ENCODE data around the gene NLRC5.
"Not testable (repeated sequence)": the region's sequence is repeated elsewhere in the genome, so short reads cannot be mapped to it uniquely, and the experiment has no call there.

Gene NLRC5

GRCh38 chr16:57092786-57093411 is 103.5 kb downstream of the NLRC5 start:
- Mint-ChIP-seq H3K36me3 (ENCODE audit: low read depth) (no peaks in the 10 kb centered on the region), H3K27ac (peak overlapping the region; percentile 75), H3K4me1 (ENCODE audit: low read depth) (peaks cover 57% of the 10 kb centered on the region), H3K27me3 (no peaks in the 10 kb centered on the region), H3K4me3 (peak overlapping the region; percentile 74), H3K9me3 (no peaks in the 10 kb centered on the region)
- intact Hi-C loops (cut with micrococcal nuclease) = no loop called here

- no peaks in the 10 kb centered on the region for H3K36me3 Mint-ChIP-seq (ENCODE audit: low read depth)
- no peaks in the 10 kb centered on the region for H3K27me3 Mint-ChIP-seq
- intact Hi-C loops (cut with micrococcal nuclease) = no loop called here
- H3K27ac Mint-ChIP-seq = peak overlapping the region; percentile 75
- H3K9me3 Mint-ChIP-seq = no peaks in the 10 kb centered on the region
- H3K4me3 Mint-ChIP-seq = peak overlapping the region; percentile 74
- peaks cover 67% of the 10 kb centered on the region for H3K4me1 Mint-ChIP-seq (ENCODE audit: low read depth)
Measured at GRCh38 chr16:57093666-57094564, 104.6 kb downstream of the NLRC5 start.

- Mint-ChIP-seq H3K4me3 (no peak overlapping the region), H3K4me1 (ENCODE audit: low read depth) (peaks cover 75% of the 10 kb centered on the region), H3K27ac (no peak overlapping the region), H3K27me3 (no peaks in the 10 kb centered on the region), H3K36me3 (ENCODE audit: low read depth) (no peaks in the 10 kb centered on the region), H3K9me3 (no peaks in the 10 kb centered on the region)
- intact Hi-C loops (cut with micrococcal nuclease) = no loop called here
Measured at GRCh38 chr16:57094911-57095310, 105.6 kb downstream of the NLRC5 start.

GRCh38 chr16:57096192-57096591 is 106.8 kb downstream of the NLRC5 start:
- Mint-ChIP-seq H3K27ac (no peak overlapping the region), H3K9me3 (no peaks in the 10 kb centered on the region), H3K4me3 (no peak overlapping the region), H3K27me3 (no peaks in the 10 kb centered on the region), H3K36me3 (ENCODE audit: low read depth) (no peaks in the 10 kb centered on the region), H3K4me1 (ENCODE audit: low read depth) (peaks cover 72% of the 10 kb centered on the region)
- intact Hi-C loops (cut with micrococcal nuclease) = no loop called here

GRCh38 chr16:57096793-57097192 is 107.4 kb downstream of the NLRC5 start:
- peaks cover 66% of the 10 kb centered on the region for H3K4me1 Mint-ChIP-seq (ENCODE audit: low read depth)
- intact Hi-C loops (cut with micrococcal nuclease) = no loop called here
- H3K27me3 Mint-ChIP-seq = no peaks in the 10 kb centered on the region
- no peaks in the 10 kb centered on the region for H3K36me3 Mint-ChIP-seq (ENCODE audit: low read depth)
- H3K9me3 Mint-ChIP-seq = no peaks in the 10 kb centered on the region
- no peak overlapping the region for H3K4me3 Mint-ChIP-seq
- no peak overlapping the region for H3K27ac Mint-ChIP-seq

- no peaks in the 10 kb centered on the region for H3K9me3 Mint-ChIP-seq
- H3K4me3 Mint-ChIP-seq = no peak overlapping the region
- H3K27ac Mint-ChIP-seq = no peak overlapping the region
- H3K36me3 Mint-ChIP-seq (ENCODE audit: low read depth) = peaks cover 6% of the 10 kb centered on the region
- H3K4me1 Mint-ChIP-seq (ENCODE audit: low read depth) = peaks cover 63% of the 10 kb centered on the region
- H3K27me3 Mint-ChIP-seq = no peaks in the 10 kb centered on the region
- intact Hi-C loops (cut with micrococcal nuclease) = no loop called here
Measured at GRCh38 chr16:57098188-57098841, 109.0 kb downstream of the NLRC5 start.

- H3K27ac Mint-ChIP-seq; H3K4me3 Mint-ChIP-seq; H3K27me3 Mint-ChIP-seq; H3K36me3 Mint-ChIP-seq (ENCODE audit: low read depth); intact Hi-C loops (cut with micrococcal nuclease); H3K9me3 Mint-ChIP-seq: not testable (repeated sequence)
- H3K4me1 Mint-ChIP-seq (ENCODE audit: low read depth) = peaks cover 59% of the 10 kb centered on the region
Measured at GRCh38 chr16:57099965-57100364, 110.6 kb downstream of the NLRC5 start.

- Mint-ChIP-seq H3K4me1 (ENCODE audit: low read depth) (peaks cover 60% of the 10 kb centered on the region), H3K9me3 (no peaks in the 10 kb centered on the region), H3K4me3 (no peak overlapping the region), H3K36me3 (ENCODE audit: low read depth) (peaks cover 7% of the 10 kb centered on the region), H3K27me3 (no peaks in the 10 kb centered on the region), H3K27ac (no peak overlapping the region)
- intact Hi-C loops (cut with micrococcal nuclease) = no loop called here
Measured at GRCh38 chr16:57100445-57100844, 111.1 kb downstream of the NLRC5 start.

- H3K9me3 Mint-ChIP-seq = no peaks in the 10 kb centered on the region
- H3K4me3 Mint-ChIP-seq = no peak overlapping the region
- no peak overlapping the region for H3K27ac Mint-ChIP-seq
- no peaks in the 10 kb centered on the region for H3K27me3 Mint-ChIP-seq
- peaks cover 7% of the 10 kb centered on the region for H3K36me3 Mint-ChIP-seq (ENCODE audit: low read depth)
- peaks cover 58% of the 10 kb centered on the region for H3K4me1 Mint-ChIP-seq (ENCODE audit: low read depth)
- intact Hi-C loops (cut with micrococcal nuclease) = no loop called here
Measured at GRCh38 chr16:57102888-57103851, 113.8 kb downstream of the NLRC5 start.

- H3K36me3 Mint-ChIP-seq (ENCODE audit: low read depth) = peaks cover 7% of the 10 kb centered on the region
- no peak overlapping the region for H3K27ac Mint-ChIP-seq
- no peaks in the 10 kb centered on the region for H3K9me3 Mint-ChIP-seq
- no peak overlapping the region for H3K4me3 Mint-ChIP-seq
- H3K4me1 Mint-ChIP-seq (ENCODE audit: low read depth) = peaks cover 45% of the 10 kb centered on the region
- intact Hi-C loops (cut with micrococcal nuclease) = no loop called here
- H3K27me3 Mint-ChIP-seq = no peaks in the 10 kb centered on the region
Measured at GRCh38 chr16:57104706-57105105, 115.3 kb downstream of the NLRC5 start.

- H3K27ac Mint-ChIP-seq = no peak overlapping the region
- peaks cover 40% of the 10 kb centered on the region for H3K4me1 Mint-ChIP-seq (ENCODE audit: low read depth)
- peaks cover 7% of the 10 kb centered on the region for H3K36me3 Mint-ChIP-seq (ENCODE audit: low read depth)
- H3K27me3 Mint-ChIP-seq = no peaks in the 10 kb centered on the region
- H3K4me3 Mint-ChIP-seq = no peak overlapping the region
- intact Hi-C loops (cut with micrococcal nuclease) = no loop called here
- no peaks in the 10 kb centered on the region for H3K9me3 Mint-ChIP-seq
Measured at GRCh38 chr16:57105184-57105583, 115.8 kb downstream of the NLRC5 start.

GRCh38 chr16:57106767-57107166 is 117.4 kb downstream of the NLRC5 start:
- H3K27ac Mint-ChIP-seq = no peak overlapping the region
- H3K9me3 Mint-ChIP-seq = no peaks in the 10 kb centered on the region
- H3K4me3 Mint-ChIP-seq = no peak overlapping the region
- peaks cover 7% of the 10 kb centered on the region for H3K36me3 Mint-ChIP-seq (ENCODE audit: low read depth)
- intact Hi-C loops (cut with micrococcal nuclease) = no loop called here
- H3K4me1 Mint-ChIP-seq (ENCODE audit: low read depth) = peaks cover 34% of the 10 kb centered on the region
- no peaks in the 10 kb centered on the region for H3K27me3 Mint-ChIP-seq

- H3K4me1 Mint-ChIP-seq (ENCODE audit: low read depth) = peaks cover 34% of the 10 kb centered on the region
- no peak overlapping the region for H3K27ac Mint-ChIP-seq
- intact Hi-C loops (cut with micrococcal nuclease) = no loop called here
Measured at GRCh38 chr16:57107321-57107922, 118.1 kb downstream of the NLRC5 start.

More at GRCh38 chr16:57107321-57107922, 118.1 kb downstream of the NLRC5 start:
- Mint-ChIP-seq H3K9me3 (no peaks in the 10 kb centered on the region), H3K4me3 (no peak overlapping the region), H3K27me3 (no peaks in the 10 kb centered on the region), H3K36me3 (ENCODE audit: low read depth) (peaks cover 9% of the 10 kb centered on the region)
